ENCODE results near the gene PPIF. TPM values are rescaled to one million over a fixed set of nuclear protein-coding genes. Genes with fewer than 3 reads are reported as not detected.

The PPIF gene
- total RNA-seq, 3 donors from 2014 or later: 54.6 to 88.5 (median 77.3) TPM

DNA sequence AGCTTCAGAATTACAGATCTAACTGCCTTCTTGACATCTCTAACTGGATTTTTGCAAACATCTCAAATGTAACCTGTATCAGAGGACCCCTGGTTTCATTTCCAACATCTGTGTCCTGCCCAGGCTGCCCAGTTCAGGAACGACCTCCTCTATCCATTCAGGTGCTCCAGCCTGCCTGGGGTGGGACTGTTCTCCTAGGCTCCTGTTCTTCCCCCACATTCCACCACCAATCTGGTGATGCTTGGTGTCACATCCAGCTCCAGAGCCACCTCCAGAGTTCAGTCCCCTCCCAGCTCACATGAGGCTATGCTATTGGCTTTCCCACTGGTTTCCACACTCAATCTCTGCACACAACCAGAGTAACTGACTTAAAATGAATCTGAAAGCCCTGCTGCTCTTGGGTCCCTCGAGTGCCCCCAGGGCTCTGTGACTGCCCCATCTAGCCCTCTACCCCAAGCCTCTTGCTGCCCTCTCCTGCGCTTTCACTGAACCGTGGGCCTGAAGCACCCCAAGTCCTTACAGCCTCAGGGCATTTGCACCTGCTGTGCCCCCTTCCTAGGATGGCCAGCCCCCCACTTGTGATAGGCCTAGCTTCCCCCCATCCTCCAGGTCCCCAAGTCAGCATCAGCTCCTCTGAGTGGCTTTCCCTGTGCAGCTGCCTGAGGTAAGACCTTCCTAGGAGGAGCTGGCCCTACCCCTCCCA, 46.1 kb downstream of the PPIF start:
- H3K36me3 ChIP-seq (ENCODE audit: low read depth): no peaks in the 10 kb centered on the region
- ATAC-seq (no peak), DNase-seq (peak in 2 of 3 donors; percentile 12 to 23)
- H3K4me1 ChIP-seq (ENCODE audit: low read depth): no peaks in the 10 kb centered on the region
- intact Hi-C loops (cut with DNase I, micrococcal nuclease): no loop called here
- TF ChIP-seq, protein P1, sequence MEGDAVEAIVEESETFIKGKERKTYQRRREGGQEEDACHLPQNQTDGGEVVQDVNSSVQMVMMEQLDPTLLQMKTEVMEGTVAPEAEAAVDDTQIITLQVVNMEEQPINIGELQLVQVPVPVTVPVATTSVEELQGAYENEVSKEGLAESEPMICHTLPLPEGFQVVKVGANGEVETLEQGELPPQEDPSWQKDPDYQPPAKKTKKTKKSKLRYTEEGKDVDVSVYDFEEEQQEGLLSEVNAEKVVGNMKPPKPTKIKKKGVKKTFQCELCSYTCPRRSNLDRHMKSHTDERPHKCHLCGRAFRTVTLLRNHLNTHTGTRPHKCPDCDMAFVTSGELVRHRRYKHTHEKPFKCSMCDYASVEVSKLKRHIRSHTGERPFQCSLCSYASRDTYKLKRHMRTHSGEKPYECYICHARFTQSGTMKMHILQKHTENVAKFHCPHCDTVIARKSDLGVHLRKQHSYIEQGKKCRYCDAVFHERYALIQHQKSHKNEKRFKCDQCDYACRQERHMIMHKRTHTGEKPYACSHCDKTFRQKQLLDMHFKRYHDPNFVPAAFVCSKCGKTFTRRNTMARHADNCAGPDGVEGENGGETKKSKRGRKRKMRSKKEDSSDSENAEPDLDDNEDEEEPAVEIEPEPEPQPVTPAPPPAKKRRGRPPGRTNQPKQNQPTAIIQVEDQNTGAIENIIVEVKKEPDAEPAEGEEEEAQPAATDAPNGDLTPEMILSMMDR (IDR thresholded peaks at IDR 0.05): no peak
- no peak overlapping the region for H3K4me3 ChIP-seq
- no peaks in the 10 kb centered on the region for H3K9me3 ChIP-seq

DNA sequence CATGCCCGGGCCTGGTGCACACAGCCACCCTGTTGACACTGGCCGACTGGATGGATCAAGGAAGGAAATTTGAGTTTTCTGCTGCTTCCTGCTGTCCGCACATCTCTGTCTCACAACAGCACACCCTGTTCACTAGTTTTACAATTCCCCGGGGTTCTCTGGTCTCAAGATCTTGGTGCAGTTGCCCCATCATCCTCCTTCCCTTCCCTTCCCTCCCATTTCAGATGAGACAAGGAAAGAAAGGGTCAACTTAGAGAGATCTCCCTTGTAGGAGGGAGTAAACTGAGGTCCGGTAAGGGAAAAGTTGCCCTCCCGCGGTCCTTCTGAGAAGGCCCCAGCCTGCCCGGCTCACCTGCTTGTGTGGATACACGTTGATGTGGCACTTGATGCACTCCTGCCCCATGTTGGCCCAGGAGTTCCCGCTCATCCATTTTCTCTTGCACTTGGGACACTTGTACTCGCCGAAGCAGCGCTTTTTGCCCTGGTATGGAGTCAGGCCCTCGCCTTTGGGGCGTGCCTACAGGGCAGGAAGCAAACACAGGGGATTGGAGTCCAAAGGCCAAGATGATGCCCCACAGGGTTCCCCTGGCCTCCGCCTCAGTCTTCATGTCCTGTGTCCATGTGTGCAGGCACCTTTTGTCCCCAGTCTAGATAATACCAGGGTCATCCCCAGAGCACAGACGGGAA, 46.8 kb downstream of the PPIF start:
- DNase-seq (peak in 2 of 3 donors; percentile 18 to 36), ATAC-seq (no peak)
- no peaks in the 10 kb centered on the region for H3K36me3 ChIP-seq (ENCODE audit: low read depth)
- H3K4me3 ChIP-seq: no peak overlapping the region
- TF ChIP-seq, protein P1 (IDR thresholded peaks at IDR 0.05): no peak
- intact Hi-C loops (cut with DNase I, micrococcal nuclease): no loop called here
- no peaks in the 10 kb centered on the region for H3K4me1 ChIP-seq (ENCODE audit: low read depth)
- no peaks in the 10 kb centered on the region for H3K9me3 ChIP-seq

DNA sequence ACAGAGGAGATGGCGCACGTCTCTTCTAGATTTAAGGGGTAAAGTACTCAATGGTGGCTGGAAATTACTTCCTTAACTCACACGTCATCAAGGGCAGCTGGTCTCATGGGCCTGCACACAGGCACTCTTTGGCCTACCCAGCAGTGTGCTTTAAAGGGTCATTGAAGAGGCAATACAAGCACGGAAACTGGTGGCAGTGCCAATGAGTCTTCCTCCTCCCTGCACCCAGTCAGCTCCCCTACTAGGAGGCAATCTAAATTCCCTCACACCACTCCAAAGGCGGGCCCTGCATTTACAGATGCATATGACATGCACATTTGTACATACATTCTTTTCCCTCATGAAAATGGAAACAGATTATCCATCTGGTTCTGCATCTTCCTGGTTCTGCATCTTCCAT, 47.4 kb downstream of the PPIF start:
- no peaks in the 10 kb centered on the region for H3K36me3 ChIP-seq (ENCODE audit: low read depth)
- no peak for ATAC-seq
- H3K9me3 ChIP-seq: no peaks in the 10 kb centered on the region
- no peak for DNase-seq
- intact Hi-C loops (cut with DNase I, micrococcal nuclease): no loop called here
- no peak overlapping the region for H3K4me3 ChIP-seq
- TF ChIP-seq, protein P1 (IDR thresholded peaks at IDR 0.05): no peak
- peaks cover 5% of the 10 kb centered on the region for H3K4me1 ChIP-seq (ENCODE audit: low read depth)

DNA sequence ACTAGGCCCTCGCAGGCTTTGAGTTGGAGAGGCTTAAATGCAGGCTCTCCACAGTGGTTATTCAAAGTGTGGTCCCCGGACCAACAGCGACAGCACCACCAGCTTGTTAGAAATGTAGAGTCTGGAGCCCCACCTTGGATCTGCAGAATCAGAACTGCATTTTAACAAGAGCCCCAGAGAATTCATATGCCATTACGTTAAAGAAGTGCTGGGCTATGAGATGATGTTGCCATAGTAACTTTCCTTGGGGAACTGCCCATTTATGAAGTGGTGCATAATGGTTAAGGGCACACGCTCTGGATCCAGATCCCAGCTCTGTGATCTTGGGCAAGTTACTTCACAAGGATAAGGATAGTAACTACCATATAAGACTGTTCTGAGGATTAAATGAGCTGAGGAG, 49.3 kb downstream of the PPIF start:
- intact Hi-C loops (cut with DNase I, micrococcal nuclease): no loop called here
- H3K4me1 ChIP-seq (ENCODE audit: low read depth): peaks cover 5% of the 10 kb centered on the region
- TF ChIP-seq, protein P1 (IDR thresholded peaks at IDR 0.05): no peak
- DNase-seq (peak in 1 of 3 donors; percentile 11), ATAC-seq (no peak)
- H3K9me3 ChIP-seq: no peaks in the 10 kb centered on the region
- no peaks in the 10 kb centered on the region for H3K36me3 ChIP-seq (ENCODE audit: low read depth)
- H3K4me3 ChIP-seq: no peak overlapping the region

DNA sequence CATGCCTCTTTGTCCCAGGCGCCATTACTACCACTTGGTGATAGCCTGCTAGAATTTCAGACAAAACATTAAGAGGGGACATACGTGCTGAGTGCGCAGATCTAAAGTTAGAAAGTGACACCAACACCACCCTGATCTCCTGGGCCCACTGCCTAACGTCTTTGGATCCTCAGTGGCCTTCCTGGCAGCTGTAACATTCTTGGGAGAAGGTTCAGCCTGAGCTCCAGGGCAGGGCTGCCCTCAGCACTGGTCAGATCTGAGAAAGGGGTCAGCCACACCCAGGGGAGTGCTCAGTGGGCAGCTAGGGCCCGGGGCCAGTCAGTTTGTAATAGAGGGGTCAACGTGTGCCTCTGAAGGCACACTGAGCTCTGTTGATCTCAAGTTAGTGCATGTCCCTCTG, 49.8 kb downstream of the PPIF start:
- no peaks in the 10 kb centered on the region for H3K36me3 ChIP-seq (ENCODE audit: low read depth)
- intact Hi-C loops (cut with DNase I, micrococcal nuclease): no loop called here
- no peak for DNase-seq
- no peak overlapping the region for H3K4me3 ChIP-seq
- H3K4me1 ChIP-seq (ENCODE audit: low read depth): peaks cover 7% of the 10 kb centered on the region
- no peaks in the 10 kb centered on the region for H3K9me3 ChIP-seq
- TF ChIP-seq, protein P1 (IDR thresholded peaks at IDR 0.05): no peak
- ATAC-seq: no peak

All from mucosa of descending colon (tissue), 3 donors.